NCI-H2196 (cell line): Measurements from ENCODE around the gene VPREB3.

ENCODE experiments used
- DNase-seq: peaks from one replicate; lab custom pipeline; 2025; ENCODE audit not compliant: unreplicated experiment; lab: John Stamatoyannopoulos, UW

VPREB3 gene

DNA sequence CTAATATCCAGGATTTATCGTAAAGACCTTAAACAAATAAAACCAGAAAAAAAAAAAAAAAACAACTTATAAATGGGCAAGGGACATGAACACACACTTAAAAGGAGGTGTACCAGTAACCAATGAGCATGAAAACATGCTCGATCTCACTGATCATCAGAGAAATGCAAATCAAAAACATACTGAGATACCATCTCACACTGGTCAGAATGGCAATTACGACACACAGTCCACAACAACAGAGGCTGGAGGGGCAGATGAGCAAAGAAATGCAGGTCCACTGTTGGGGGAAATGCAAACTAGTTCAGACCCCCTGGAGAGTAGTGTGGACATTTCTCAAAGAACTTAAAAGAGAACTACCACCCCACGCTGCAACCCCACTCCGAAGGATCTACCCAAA lies 50.2 kb downstream of the VPREB3 start:
- DNase-seq, result no peak
